Head of caudate nucleus (tissue), 42 donors: ENCODE measurements around the gene KCNK15.
"Not testable (repeated sequence)": the region's sequence is repeated elsewhere in the genome, so short reads cannot be mapped to it uniquely, and the experiment has no call there.

Source experiments
- DNase-seq, 42 donors: peaks; one replicate each; pipeline versions ENCODE4 v3.0.0 to v3.0.0-alpha.2; 2020 to 2021; ENCODE audit warnings: mixed read lengths in 7 of 42
- intact Hi-C: fragments of 100-400 bp; cut with DNase I; formaldehyde crosslinking; loops from one replicate; pipeline ENCODE4 v1.15.0; 2022

The KCNK15 gene

DNA sequence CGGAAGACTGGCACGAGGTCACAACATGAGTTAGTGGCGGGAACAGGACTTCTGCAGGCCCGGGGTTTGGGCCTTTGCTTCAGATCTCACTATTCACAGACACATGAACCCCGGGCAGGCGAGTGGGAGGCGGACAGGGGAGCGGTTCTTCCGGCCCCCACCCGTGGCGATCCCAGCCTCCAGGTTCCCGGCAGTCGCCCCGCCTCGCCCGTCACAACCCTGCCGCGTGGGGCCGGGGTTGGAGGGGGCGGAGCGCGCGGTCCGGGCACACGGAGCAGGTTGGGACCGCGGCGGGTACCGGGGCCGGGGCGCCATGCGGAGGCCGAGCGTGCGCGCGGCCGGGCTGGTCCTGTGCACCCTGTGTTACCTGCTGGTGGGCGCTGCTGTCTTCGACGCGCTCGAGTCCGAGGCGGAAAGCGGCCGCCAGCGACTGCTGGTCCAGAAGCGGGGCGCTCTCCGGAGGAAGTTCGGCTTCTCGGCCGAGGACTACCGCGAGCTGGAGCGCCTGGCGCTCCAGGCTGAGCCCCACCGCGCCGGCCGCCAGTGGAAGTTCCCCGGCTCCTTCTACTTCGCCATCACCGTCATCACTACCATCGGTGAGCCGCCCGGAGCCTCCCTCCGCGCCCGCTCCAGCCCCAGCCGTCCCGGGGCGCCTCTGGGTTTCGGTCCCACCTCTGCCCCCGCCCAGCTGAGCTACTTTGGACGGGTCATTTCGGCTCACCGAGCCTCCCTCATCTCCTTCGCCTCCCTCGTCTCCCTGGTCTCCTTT, at the start of gene KCNK15:
TSS of gene KCNK15 (plus strand) at position 268 of the 769 bp plus-strand sequence. CDS start at position 314, 46 bp downstream.
- intact Hi-C loops: no loop called here
- peak in 22 of 42 donors; percentile 27 to 73 (median 50) for DNase-seq

DNA sequence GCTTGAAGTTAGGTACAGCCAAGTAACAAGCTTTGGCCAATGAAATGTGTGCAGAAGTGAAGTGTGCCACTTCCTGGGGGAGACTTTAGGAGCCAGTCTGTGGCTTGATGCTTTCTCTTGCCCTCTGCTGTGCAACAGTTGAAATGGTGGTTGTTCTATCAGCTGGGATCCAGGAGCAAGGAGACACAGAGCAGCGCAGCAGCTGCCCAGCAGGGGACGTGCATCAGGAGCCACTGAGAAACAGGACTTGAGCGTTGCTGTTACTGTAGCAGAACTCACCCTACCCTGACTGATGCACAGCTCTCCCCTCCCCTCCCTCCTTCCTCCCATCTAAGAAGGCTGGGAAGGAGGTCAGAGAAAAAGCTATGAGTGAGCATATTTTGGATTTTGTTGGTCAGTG, 49.4 kb upstream of the KCNK15 start:
- no peak for DNase-seq
- intact Hi-C loops: no loop called here

DNA sequence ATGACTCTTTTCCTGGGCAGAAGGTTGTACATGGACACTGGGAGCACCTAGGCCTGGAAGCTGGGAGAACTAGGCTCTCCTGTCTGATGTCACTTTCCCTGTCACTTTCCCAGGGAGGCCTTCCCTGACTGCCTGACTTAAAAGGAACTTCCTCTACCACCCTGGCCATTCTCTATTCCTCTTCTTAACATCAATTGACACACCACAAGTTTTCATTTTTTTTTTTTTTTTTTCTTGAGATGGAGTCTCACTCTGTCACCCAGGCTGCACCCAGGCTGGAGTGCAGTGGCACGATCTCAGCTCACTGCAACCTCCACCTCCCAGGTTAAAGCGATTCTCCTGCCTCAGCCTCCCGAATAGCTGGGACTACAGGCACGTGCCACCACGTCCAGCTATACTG, 48.6 kb upstream of the KCNK15 start:
- intact Hi-C loops, DNase-seq: not testable (repeated sequence)

DNA sequence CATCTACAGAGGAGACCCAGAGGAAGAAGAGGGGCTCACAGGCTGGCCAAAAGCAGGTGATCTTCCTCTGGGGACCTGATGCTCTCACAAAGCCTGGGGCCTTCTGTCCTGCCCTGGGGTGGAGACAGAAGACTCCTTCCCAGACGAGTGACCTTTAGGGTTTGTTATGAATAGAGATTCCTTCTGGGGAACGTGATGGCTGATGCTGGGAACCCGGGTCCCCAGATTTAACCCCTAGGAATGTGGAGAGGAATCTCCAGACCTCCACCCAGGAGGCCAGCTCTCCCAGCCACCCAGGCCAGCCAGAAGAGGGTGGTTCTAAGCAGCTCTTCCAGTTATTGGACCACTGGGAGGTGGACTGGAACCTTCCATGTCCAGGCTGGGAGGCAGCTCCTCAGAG, 47.3 kb upstream of the KCNK15 start:
- intact Hi-C loops: no loop called here

DNA sequence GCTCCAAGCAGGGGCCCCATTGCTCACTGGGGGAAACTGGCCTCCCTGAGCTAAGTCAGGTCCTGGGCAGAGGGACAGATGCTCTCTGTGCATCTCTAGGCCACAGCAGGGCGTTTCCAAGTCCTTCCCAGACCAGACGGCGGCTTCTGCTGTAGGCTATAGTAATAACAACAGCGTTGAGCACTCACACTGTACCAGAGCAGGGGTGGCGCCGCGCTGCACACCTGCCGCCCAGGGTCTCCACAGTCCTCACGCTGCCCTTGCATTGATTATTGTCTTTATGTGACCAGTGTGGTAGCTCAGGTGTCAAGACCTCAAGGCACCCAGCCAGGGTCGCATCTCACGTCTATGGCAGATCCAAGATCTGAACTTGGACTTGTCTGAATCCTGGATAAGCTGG, 45.4 kb upstream of the KCNK15 start:
- intact Hi-C loops: no loop called here
- no peak for DNase-seq

More for the DNA sequence above, 47.3 kb upstream of the KCNK15 start:
- no peak for DNase-seq

DNA sequence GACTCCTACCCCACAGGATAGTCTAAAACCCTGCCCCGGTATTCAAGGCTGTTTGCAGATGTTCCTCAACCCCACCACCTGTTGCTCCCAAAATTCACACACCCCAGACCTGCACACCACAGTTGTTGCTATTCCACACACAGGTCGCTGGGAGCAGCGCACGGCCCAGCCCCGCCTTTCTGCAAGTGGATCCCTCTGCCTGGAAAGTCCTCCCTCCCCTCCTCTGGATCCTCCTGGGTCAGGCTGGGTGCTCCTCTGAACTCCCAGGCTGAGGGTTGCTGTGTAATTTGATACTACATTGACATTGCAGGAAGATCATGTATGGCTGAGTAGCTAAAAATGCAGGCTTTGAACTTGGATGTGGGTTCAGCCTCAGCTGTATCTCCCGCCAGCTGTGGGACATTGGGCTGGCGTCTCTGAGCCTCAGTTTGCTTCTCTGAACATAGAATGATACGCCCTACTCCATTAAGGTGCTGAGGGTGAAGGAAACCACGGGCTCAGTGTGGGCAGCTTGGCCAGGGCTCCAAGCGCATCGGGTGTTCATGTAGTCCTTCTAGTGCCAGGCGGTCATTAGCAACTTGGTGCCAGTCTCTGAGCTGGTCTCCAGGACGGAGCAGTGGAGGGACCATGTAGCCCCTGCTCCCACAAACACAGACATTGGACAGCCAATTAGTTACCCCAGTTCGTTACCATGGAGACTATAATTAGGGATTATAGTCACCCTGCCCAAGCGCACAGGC, 44.4 kb upstream of the KCNK15 start:
- no peak for DNase-seq
- intact Hi-C loops: no loop called here

DNA sequence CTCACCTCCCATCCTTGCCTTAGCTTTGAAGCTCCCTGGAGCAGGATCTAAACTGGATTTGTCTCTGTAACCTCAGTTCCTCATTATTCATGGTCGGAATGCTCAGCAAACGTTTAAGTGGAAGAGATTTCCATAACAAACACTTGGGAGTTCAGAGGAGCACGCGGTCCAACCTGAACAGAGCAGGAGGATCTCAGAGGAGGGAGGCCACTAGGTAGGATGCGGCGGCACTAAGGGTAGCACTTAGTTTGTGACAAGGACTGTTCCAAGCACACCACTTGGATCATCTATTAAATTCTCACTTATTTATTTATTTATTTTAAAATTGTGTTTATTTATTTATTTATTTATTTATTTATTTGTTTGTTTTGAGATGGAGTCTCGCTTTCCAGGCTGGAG, 43.8 kb upstream of the KCNK15 start:
- DNase-seq: no peak
- intact Hi-C loops: no loop called here

DNA sequence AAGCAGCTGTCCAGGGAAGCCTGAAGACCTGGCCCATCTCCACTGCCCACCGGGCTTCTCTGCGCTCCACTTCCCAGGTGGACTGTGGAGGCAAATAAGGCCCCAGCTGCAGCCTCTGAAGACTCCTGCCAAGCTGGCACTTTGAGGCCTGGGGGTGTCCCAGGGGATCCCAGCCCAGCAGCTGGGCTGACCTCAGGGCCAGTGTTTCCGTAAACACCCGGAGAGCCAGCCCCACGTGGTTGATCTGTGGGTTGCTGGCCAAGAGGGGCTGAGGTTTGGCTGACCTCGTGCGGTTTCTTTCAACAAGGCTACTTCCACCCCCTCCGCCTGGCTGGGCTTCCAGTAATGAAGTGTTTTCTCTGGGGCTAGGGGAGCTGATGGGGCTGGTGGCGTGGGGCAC, 42.9 kb upstream of the KCNK15 start:
- peak; percentile 77 to 96 (median 89) for DNase-seq
- intact Hi-C loops: no loop called here

DNA sequence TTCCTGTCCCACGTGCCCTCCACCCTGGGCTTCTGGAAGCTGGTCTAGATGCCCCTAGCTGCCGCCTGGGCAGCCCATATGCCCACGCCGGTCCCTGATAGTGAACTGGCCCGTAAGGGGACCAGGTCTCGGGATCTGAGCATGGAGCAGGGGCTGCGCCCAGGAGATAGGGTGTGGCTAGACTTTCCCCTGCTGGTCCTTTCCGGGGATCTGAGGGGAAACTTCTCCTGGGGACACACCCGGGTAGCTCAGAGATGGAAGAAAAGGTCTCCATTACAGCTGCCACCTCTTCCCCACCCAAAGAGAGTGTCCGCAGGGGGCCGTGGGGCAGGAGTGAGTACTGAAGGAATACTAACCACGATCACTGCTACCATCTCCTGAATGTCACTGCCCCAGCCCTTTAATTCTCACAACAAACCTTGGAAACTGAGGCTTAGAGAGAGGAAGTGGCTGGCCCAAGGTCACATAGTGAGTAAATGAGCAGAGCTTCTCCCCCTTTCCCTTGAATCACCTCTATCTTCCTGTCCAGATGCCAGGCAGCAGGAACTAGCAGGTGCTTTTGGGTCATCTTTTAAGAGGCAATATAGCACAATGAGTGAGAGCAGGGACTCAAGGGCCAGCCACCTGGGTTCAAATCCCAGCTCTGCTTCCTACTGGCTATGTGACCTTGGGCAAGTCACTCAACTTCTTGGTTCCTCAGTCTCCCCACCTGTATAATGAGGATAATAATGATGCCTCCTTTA, 42.3 kb upstream of the KCNK15 start:
- DNase-seq: no peak
- intact Hi-C loops: no loop called here

DNA sequence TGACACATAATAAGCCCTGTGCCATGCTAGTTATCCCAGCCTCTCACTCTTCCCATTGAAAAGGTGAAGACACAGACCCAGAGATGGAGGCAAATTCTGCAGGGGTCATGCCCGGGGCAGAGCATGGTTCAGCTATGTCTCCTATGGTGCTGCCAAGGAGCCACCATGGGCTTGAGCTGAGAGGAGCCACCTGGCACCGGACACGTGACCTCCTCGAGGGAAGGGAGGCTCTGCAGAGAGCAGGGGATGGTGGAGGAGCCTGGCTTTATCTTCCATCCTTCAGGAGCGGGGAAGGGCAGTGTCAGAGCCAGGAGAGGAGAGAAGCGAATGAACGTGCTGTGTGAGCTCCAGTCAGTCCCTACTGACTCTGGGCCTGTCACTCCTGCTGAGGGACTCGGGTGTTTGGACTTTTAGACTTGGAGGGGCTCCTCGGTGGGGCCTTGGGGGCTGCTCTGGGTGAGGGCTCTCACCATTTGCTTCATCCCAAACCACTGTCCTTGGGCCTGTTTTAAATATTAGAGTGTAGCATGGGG, 41.6 kb upstream of the KCNK15 start:
- intact Hi-C loops: no loop called here
- no peak for DNase-seq

DNA sequence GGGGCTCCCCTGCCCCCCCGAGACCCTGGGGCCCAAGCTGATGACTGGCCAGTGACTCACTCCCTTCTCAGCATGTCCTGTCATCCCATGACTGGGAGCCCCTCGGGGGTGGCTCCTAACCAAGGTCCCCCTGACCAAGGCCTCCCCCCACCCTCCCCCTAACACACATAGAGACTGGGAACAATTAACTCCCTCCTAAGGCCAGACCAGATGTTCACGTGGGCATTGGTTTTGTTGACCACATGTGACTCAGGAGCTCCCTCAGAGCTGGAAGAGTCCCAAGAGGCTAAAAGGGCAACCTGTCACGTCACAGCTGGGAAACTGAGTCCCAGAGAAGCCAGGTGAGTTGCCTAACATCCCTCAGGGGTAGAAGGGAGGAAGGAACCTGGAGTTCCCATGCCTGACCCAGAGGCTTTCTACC, 41.1 kb upstream of the KCNK15 start:
- DNase-seq: no peak
- intact Hi-C loops: no loop called here

DNA sequence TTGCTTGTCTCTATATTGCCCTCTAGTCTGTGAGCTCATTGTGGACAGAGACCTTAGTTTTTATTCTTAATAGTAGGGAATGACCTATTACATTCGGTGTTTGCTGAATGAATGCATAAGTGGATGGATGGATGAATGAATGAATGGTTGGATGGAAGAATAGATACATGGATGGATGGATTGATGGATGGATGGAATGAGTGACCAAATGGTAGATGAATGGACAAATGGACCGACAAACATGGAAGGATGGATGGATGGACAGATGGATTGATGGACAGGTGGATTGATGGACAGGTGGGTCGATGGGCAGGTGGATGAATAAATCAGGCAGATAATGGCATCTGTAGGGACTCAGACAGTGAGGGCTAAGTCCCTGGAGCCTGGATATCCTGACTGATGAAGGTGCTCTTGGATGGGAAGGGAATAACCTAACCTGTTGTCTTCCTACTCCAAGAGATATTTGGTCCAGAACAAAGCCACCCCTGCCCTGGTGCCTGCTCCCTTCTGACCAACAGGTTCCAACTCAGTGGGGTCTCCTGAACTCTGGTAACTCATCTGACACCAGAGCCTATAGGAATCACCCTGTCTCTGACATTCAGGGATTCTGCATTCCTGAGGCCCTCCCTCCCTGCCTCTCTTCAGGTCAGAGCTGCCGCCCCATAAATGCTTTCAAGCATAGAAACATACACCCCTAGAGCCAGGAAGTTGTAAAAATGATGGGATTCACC, 40.1 kb upstream of the KCNK15 start:
- intact Hi-C loops: no loop called here
- no peak for DNase-seq

DNA sequence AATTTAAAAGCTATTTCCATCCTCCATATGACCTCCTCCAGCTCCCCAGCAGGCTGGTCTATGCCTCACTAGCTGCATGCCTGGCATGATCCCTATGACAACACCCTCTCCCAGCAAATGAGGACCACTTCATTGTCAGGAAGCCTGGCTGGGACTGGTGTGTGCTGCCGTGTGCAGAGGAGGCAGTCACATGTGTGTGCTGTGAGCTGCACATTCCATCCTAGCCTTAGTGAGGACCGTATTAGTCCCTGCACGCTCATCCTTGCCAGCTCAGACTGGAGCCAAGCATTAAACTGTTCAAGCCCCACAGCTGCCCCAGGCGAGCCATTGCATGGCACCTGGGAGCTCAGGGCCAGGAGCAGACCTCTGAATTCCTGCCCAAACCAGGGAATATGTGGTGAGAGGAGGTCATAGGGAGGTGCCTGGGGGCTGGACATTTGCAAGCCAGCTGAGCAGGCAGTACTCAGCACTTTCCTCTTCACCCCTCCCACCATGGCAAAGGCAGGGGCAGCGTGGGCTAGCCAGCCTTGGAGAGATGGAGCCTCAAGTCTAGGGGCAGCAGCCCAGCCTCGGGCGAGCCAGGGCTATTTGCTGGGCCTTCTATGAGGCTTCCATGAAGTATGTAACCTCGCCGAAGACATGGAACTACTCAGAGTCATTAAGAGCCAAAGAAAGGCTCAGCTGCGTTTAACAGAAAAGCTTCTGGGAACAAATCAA, 39.2 kb upstream of the KCNK15 start:
- no peak for DNase-seq
- intact Hi-C loops: no loop called here

DNA sequence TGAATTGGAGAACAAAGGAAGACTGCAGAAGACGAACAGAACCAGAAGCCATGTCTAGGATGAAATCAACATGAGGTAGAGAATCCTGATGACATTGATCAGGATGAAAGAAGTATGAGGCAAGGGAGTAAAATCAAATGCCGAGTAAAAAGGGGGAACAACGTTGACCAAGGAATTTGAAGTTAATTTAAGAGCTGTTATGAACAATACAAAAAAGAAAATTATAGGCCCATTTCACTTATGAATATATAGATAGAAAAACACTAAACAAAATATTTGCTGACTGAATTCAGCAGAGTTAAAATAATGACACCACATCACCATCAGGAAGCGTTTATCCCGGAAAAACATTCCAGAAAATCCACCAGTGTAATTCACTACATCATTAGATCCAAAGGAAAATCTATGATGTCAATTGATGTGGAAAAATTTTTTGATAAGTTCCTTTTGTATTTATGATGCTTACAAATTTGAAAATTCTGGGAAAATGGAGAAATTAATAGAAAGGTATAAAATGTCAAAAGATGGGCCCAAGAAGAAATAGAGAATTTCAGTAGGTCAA, 38.6 kb upstream of the KCNK15 start:
- no peak for DNase-seq
- intact Hi-C loops: no loop called here

DNA sequence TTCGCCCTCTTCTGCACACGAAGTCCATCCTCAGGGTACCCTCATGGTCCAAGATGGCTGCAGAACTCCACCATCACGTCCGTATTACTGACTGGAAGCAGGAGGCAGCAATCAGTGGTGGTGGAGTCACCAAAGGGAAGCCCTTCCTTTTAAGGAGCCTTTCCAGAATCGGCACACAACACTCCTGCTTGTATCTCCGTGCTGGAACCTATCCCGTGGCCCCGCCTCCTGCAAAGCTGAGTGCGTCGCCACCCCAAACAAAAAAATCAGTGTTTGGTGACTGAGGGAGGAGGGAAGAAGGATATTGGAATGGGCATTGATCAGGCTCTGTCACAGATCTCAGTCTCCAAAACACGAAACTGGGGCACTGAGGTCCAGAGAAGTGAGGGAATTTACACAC, 36.3 kb upstream of the KCNK15 start:
- no peak for DNase-seq
- intact Hi-C loops: no loop called here

DNA sequence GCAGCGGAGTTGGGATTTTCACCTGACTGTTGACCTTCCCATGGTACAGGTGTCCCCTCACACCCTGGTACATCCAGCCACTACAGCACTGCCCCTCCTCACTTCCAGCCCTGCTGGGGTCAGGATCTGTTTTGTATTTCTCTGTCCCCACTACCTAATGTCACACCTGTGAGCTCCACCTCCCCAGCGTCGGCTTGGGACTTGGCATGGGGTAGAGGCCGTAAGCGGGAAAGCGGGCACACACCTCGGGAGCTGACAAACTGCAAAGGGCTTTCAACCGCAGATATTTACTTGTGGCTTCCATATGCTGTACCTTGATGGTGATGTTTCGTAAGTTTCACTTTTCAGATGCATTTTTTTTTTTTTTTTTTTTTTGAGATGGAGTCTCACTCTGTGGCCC, 35.9 kb upstream of the KCNK15 start:
- no peak for DNase-seq
- intact Hi-C loops: no loop called here

DNA sequence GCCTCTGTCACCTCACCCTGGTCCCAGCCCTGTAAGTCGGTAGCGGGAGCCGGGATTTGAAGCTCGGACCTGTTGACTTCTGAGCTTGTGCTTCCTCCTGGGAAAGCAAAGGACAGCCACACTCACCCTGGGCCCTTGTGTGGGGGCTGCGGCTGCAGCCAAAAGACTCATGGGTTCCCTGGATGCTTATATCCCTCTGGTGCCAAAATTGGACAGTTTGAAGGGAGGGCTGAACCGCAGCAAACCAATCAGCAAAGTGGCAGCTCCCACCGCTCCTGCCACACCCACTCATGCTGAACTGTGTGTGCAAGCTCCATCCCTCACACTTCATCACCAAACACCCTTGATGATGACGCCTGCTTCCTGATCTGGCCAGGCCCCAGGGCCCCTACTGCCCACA, 34.4 kb upstream of the KCNK15 start:
- no peak for DNase-seq

DNA sequence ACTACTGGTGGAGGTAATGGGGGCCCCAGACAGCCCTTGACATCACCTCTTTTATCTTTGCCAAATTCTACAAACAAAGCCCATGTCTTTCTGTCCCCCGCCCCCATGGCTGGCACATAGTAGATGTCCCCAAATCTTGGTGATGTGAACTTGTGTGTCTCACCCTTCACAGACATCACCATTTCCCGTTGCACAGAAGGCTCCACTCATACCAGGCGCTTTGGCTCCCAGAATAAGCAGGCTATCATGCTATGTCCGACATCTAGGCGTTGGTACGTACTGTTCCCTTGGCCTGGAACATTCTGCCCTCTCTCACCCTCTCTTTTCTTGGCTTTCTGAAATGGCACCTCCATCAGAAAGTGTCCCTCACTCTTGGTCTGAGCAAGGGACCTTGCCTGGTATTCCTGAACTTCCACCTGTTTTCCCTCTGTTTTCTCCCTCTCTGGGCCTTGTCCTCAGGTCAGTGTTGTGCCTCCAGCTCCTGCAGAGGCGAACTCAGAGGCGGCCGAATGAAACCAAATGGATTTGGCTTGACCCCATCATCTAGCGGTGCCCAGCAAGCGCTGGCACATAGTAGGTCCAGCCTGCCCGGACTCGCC, 31.5 kb upstream of the KCNK15 start:
- no peak for DNase-seq
- intact Hi-C loops: no loop called here

More for the DNA sequence above, 34.4 kb upstream of the KCNK15 start:
- intact Hi-C loops: no loop called here
